Activated T-cell treated with anti-CD3 and anti-CD28 coated beads, Interleukin-2, amount 50 U/mL, for 48 hours (primary cell): ENCODE data around the gene SYT1.
"Not testable (repeated sequence)": the region's sequence is repeated elsewhere in the genome, so short reads cannot be mapped to it uniquely, and the experiment has no call there.

Source experiments
- DNase-seq, 2 experiments: peaks; one replicate each; pipeline ENCODE4 v3.0.0-alpha.2; 2020

The SYT1 gene

GRCh38 chr12:78864403-78864869, at the start of gene SYT1:
Gene SYT1 (plus strand): TSS chr12:78864774.
- no peak for DNase-seq

GRCh38 chr12:78818487-78818886, 46.1 kb upstream of the SYT1 start:
- DNase-seq = no peak

GRCh38 chr12:78820946-78821345, 43.6 kb upstream of the SYT1 start:
- no peak for DNase-seq

- no peak for DNase-seq
Observed at GRCh38 chr12:78824918-78825317, 39.7 kb upstream of the SYT1 start.

- DNase-seq = no peak
Observed at GRCh38 chr12:78829690-78830089, 34.9 kb upstream of the SYT1 start.

- no peak for DNase-seq
Observed at GRCh38 chr12:78835493-78835892, 29.1 kb upstream of the SYT1 start.

GRCh38 chr12:78840518-78841019, 24.0 kb upstream of the SYT1 start:
- DNase-seq = not testable (repeated sequence)

GRCh38 chr12:78853231-78853630, 11.3 kb upstream of the SYT1 start:
- DNase-seq = no peak

GRCh38 chr12:78863482-78864402, 832 bp upstream of the SYT1 start:
- DNase-seq = no peak

GRCh38 chr12:78864870-78865463, 393 bp downstream of the SYT1 start:
- no peak for DNase-seq

GRCh38 chr12:78865516-78865915, 942 bp downstream of the SYT1 start:
- no peak for DNase-seq

GRCh38 chr12:78866518-78866917, 1.9 kb downstream of the SYT1 start:
- no peak for DNase-seq

GRCh38 chr12:78870539-78870938, 6.0 kb downstream of the SYT1 start:
- no peak for DNase-seq

- DNase-seq = no peak
Observed at GRCh38 chr12:78871566-78871965, 7.0 kb downstream of the SYT1 start.

GRCh38 chr12:78878459-78878858, 13.9 kb downstream of the SYT1 start:
- DNase-seq = no peak

GRCh38 chr12:78878866-78879265, 14.3 kb downstream of the SYT1 start:
- no peak for DNase-seq

GRCh38 chr12:78880078-78880477, 15.5 kb downstream of the SYT1 start:
- no peak for DNase-seq

GRCh38 chr12:78881685-78882084, 17.1 kb downstream of the SYT1 start:
- no peak for DNase-seq

GRCh38 chr12:78885466-78885865, 20.9 kb downstream of the SYT1 start:
- no peak for DNase-seq

- DNase-seq = no peak
Observed at GRCh38 chr12:78886719-78887407, 22.3 kb downstream of the SYT1 start.

GRCh38 chr12:78887444-78887843, 22.9 kb downstream of the SYT1 start:
- DNase-seq = no peak

GRCh38 chr12:78888568-78888967, 24.0 kb downstream of the SYT1 start:
- no peak for DNase-seq

- no peak for DNase-seq
Observed at GRCh38 chr12:78891646-78892353, 27.2 kb downstream of the SYT1 start.
